Subcutaneous adipose tissue (tissue), 4 donors: ENCODE data around the gene HTRA2. TPM values are rescaled to one million over a fixed set of nuclear protein-coding genes. Genes with fewer than 3 reads are reported as not detected.

Experiments
- CTCF ChIP-seq: fragments of 450-650 bp; IDR thresholded peaks from one replicate; pipeline ENCODE4 v1.5.1; 2016; ENCODE audit warnings: low read depth, mild to moderate bottlenecking, control low read depth, antibody characterized with exemption, moderate library complexity
- total RNA-seq, 4 donors: library from RNA; depleted of rRNA; stranded (reverse); fragments of >200 nt; gene quantifications; one replicate each; pipeline ENCODE4 v1.1.0, GENCODE V29; 2016

Gene HTRA2
- total RNA-seq, 4 donors from 2014 or later: 15.2 to 43.8 (median 42.9) TPM

- no peak for TF ChIP-seq CTCF
These were observed 3.0 kb upstream of the HTRA2 start for GRCh38 chr2:74526649-74527230.

GRCh38 chr2:74527741-74528140, 2.0 kb upstream of the HTRA2 start:
- TF ChIP-seq CTCF: no peak

- TF ChIP-seq CTCF: no peak
These were observed 955 bp upstream of the HTRA2 start for GRCh38 chr2:74528600-74529356.

- no peak for TF ChIP-seq CTCF
These were observed 780 bp downstream of the HTRA2 start for GRCh38 chr2:74530239-74531187.

- TF ChIP-seq CTCF: no peak
These were observed 1.9 kb downstream of the HTRA2 start for GRCh38 chr2:74531666-74532065.

- no peak for TF ChIP-seq CTCF
These were observed 2.5 kb downstream of the HTRA2 start for GRCh38 chr2:74532222-74532621.

- TF ChIP-seq CTCF: no peak
These were observed 3.7 kb downstream of the HTRA2 start for GRCh38 chr2:74533464-74533863.
